PC-9 (cell line): ENCODE data around the gene ITGA2.
A peak's percentile ranks its signal among the peaks of the same experiment; 100 is the strongest.

ENCODE experiments used
- CTCF ChIP-seq: fragments of 200-600 bp; sonication (generic); conservative IDR thresholded peaks from 2 replicates; pipeline ENCODE4 v1.6.1; 2017; ENCODE audit warnings: mixed run types, antibody characterized with exemption, mild to moderate bottlenecking, moderate library complexity
- EZH2 ChIP-seq: fragments of 200-600 bp; sonication (generic); IDR thresholded peaks from 2 replicates; pipeline ENCODE4 v1.8.0; 2017; ENCODE audit warnings: antibody characterized with exemption, low read depth

GRCh38 chr5:53114988-53115387 lies 125.8 kb downstream of the ITGA2 start:
- TF ChIP-seq CTCF (peak; percentile 55; the same call in 1 of the 2 replicates), EZH2 (no peak)
